SHP77 treated with DMSO at 0.1 percent for 48 hours (cell line): ENCODE results near the gene LTBR.
"Not testable (repeated sequence)": the region's sequence is repeated elsewhere in the genome, so short reads cannot be mapped to it uniquely, and the experiment has no call there.

Experiments used
- DNase-seq: peaks from one replicate; lab custom pipeline; 2025; lab: John Stamatoyannopoulos, UW

LTBR gene

GRCh38 chr12:6425590-6426531 lies 41.9 kb downstream of the LTBR start:
- DNase-seq, result no peak

GRCh38 chr12:6426882-6427671 lies 43.1 kb downstream of the LTBR start:
- no peak for DNase-seq

- DNase-seq, result not testable (repeated sequence)
Measured at GRCh38 chr12:6427796-6428195, 43.8 kb downstream of the LTBR start.

GRCh38 chr12:6428326-6428725 lies 44.4 kb downstream of the LTBR start:
- no peak for DNase-seq

GRCh38 chr12:6430124-6430989 lies 46.4 kb downstream of the LTBR start:
- DNase-seq, result peak; percentile 10

GRCh38 chr12:6432991-6433390 lies 49.0 kb downstream of the LTBR start:
- no peak for DNase-seq

GRCh38 chr12:6434205-6435140 lies 50.5 kb downstream of the LTBR start:
- no peak for DNase-seq

- DNase-seq, result no peak
Measured at GRCh38 chr12:6435961-6436715, 52.2 kb downstream of the LTBR start.

GRCh38 chr12:6437586-6437985 lies 53.6 kb downstream of the LTBR start:
- no peak for DNase-seq

- DNase-seq, result no peak
Measured at GRCh38 chr12:6438345-6438744, 54.4 kb downstream of the LTBR start.

GRCh38 chr12:6440391-6440790 lies 56.4 kb downstream of the LTBR start:
- no peak for DNase-seq
